Neural crest cell (in vitro differentiated cells): ENCODE results near the gene PSMC2. TPM values are rescaled to one million over a fixed set of nuclear protein-coding genes. Genes with fewer than 3 reads are reported as not detected.

ENCODE experiments used
- DNase-seq: peaks from one replicate; pipeline ENCODE4 v3.0.0; 2021; ENCODE audit warnings: low read depth, mixed read lengths, low spot score
- H3K27ac Mint-ChIP-seq: one replicate; pipeline ENCODE4 v1.8.0; 2021; ENCODE audit warnings: mild to moderate bottlenecking, mixed read lengths; ENCODE audit not compliant: unreplicated experiment
- H3K27me3 Mint-ChIP-seq: 2 replicates; pipeline ENCODE4 v1.8.0; 2021; ENCODE audit warnings: low read depth, mild to moderate bottlenecking, mixed read lengths
- H3K36me3 Mint-ChIP-seq: 2 replicates; pipeline ENCODE4 v1.8.0; 2021; ENCODE audit warnings: low read depth, mild to moderate bottlenecking, mixed read lengths
- H3K4me1 Mint-ChIP-seq: 2 replicates; pipeline ENCODE4 v1.8.0; 2021; ENCODE audit warnings: mixed read lengths
- H3K4me3 Mint-ChIP-seq: one replicate; pipeline ENCODE4 v1.8.0; 2021; ENCODE audit warnings: mild to moderate bottlenecking, mixed read lengths
- H3K9me3 Mint-ChIP-seq: 2 replicates; pipeline ENCODE4 v1.8.0; 2021; ENCODE audit warnings: mixed read lengths
- CTCF ChIP-seq: fragments of 200-600 bp; sonication (generic); conservative IDR thresholded peaks from 2 replicates; pipeline ENCODE4 v1.5.0; 2021; ENCODE audit warnings: antibody characterized with exemption, mild to moderate bottlenecking
- total RNA-seq: library from RNA; stranded (reverse); gene quantifications from 2 replicates; pipeline ENCODE4 v1.2.1, GENCODE V29; 2021

Gene PSMC2
- total RNA-seq, 1 donor from 2014 or later = 122 TPM

- Mint-ChIP-seq H3K27me3 (no peaks in the 10 kb centered on the region), H3K27ac (no peak overlapping the region), H3K36me3 (peaks cover 18% of the 10 kb centered on the region), H3K4me1 (peaks cover 25% of the 10 kb centered on the region), H3K4me3 (no peak overlapping the region), H3K9me3 (no peaks in the 10 kb centered on the region)
- TF ChIP-seq CTCF = no peak
- no peak for DNase-seq
These were observed 8.6 kb upstream of the PSMC2 start for GRCh38 chr7:103338864-103339263.

- H3K36me3 Mint-ChIP-seq = peaks cover 18% of the 10 kb centered on the region
- H3K27me3 Mint-ChIP-seq = no peaks in the 10 kb centered on the region
- H3K9me3 Mint-ChIP-seq = no peaks in the 10 kb centered on the region
- H3K27ac Mint-ChIP-seq = no peak overlapping the region
- DNase-seq = no peak
- peak overlapping the region; percentile 69 for H3K4me3 Mint-ChIP-seq
- TF ChIP-seq CTCF = no peak
- H3K4me1 Mint-ChIP-seq = peaks cover 33% of the 10 kb centered on the region
These were observed 6.0 kb upstream of the PSMC2 start for GRCh38 chr7:103341466-103341865.

- peaks cover 14% of the 10 kb centered on the region for H3K36me3 Mint-ChIP-seq
- H3K4me1 Mint-ChIP-seq = peaks cover 40% of the 10 kb centered on the region
- no peak overlapping the region for H3K27ac Mint-ChIP-seq
- H3K27me3 Mint-ChIP-seq = no peaks in the 10 kb centered on the region
- H3K4me3 Mint-ChIP-seq = peak overlapping the region; percentile 98
- DNase-seq = no peak
- H3K9me3 Mint-ChIP-seq = no peaks in the 10 kb centered on the region
- no peak for TF ChIP-seq CTCF
These were observed 4.1 kb upstream of the PSMC2 start for GRCh38 chr7:103343332-103343731.

GRCh38 chr7:103343758-103344452 lies 3.5 kb upstream of the PSMC2 start:
- Mint-ChIP-seq H3K4me1 (peaks cover 46% of the 10 kb centered on the region), H3K4me3 (peak overlapping the region; percentile 98), H3K36me3 (peaks cover 14% of the 10 kb centered on the region), H3K27ac (peak overlapping the region; percentile 97), H3K27me3 (no peaks in the 10 kb centered on the region), H3K9me3 (no peaks in the 10 kb centered on the region)
- TF ChIP-seq CTCF = no peak
- DNase-seq = no peak

GRCh38 chr7:103344453-103345149 lies 2.8 kb upstream of the PSMC2 start, which contains the start of gene DNAJC2:
DNAJC2 (minus strand) TSS chr7:103344767; CDS start chr7:103344622, 145 bp downstream.
- no peaks in the 10 kb centered on the region for H3K9me3 Mint-ChIP-seq
- H3K27me3 Mint-ChIP-seq = no peaks in the 10 kb centered on the region
- peaks cover 8% of the 10 kb centered on the region for H3K36me3 Mint-ChIP-seq
- peaks cover 51% of the 10 kb centered on the region for H3K4me1 Mint-ChIP-seq
- H3K27ac Mint-ChIP-seq = peak within 1 kb of the TSS; percentile 97
- H3K4me3 Mint-ChIP-seq = peak within 1 kb of the TSS; percentile 99
- no peak for TF ChIP-seq CTCF
- DNase-seq = peak; percentile 75
